HG03060 (cell line): ENCODE measurements around the gene HIBCH.
"Not testable (repeated sequence)": the region's sequence is repeated elsewhere in the genome, so short reads cannot be mapped to it uniquely, and the experiment has no call there.

Experiments
- ATAC-seq: cut with Tn5 transposase; IDR thresholded peaks from one replicate; pipeline ENCODE4 v1.9.1; 2021; ENCODE audit warnings: low read depth, moderate number of reproducible peaks; ENCODE audit not compliant: unreplicated experiment

The HIBCH gene

DNA sequence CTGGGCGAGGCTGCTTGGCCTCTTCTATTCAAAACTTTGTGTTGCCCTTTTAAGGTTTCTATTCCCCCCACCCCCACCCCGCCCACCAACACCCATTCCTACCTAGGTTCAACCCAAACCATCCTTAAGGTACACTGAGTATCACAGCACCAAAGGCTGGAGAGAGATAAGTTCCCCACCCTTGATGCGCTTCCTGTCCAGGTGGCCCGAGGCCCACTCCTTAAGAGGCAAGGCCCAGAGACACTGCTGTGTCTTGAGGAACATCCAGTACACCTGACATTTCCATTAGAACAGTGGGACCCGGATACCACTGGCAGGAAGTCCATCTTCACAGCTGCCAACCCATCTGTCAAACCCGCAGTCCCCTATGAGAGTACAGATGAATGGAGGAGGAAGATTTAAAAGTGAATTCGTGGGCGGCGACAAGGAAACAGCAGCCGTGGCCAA, 23.5 kb upstream of the HIBCH start:
- ATAC-seq, result no peak

DNA sequence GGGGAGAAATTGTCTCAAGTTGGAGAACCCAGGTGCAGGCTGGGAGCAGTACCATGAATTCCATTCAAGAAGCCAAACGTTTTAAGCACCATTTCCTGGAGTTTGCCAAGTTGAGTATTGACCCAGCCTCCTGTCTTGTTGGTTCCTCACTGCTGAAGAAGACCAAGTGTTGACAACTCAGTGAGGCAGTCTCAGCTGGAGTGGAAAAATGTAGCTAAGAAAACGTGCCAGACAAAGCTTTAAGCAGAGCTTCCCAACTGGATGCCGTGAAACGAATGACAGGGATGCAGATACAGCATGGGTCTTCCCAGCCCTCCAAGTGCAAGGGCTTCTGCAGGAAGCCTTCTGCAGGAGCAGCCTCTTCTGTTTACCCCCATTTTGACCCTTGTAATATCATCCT, 23.0 kb upstream of the HIBCH start:
- no peak for ATAC-seq

DNA sequence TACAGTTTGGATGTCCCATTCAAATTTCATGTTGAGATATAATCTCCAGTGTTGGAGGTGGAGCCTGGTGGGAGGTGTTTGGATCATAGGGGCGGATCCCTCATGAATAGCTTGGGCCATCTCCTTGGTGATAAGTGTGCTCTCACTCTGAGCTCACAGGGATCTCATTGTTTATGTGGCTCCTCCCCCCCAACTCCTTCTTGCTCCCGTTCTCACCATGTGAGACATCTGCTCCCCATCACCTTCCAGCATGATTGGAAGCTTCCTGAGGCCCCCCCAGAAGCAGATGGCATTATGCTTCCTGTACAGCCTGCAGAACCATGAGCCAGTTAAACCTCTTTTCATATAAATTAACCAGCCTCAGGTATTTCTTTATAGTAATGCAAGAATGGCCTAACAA, 20.7 kb upstream of the HIBCH start:
- ATAC-seq, result no peak

DNA sequence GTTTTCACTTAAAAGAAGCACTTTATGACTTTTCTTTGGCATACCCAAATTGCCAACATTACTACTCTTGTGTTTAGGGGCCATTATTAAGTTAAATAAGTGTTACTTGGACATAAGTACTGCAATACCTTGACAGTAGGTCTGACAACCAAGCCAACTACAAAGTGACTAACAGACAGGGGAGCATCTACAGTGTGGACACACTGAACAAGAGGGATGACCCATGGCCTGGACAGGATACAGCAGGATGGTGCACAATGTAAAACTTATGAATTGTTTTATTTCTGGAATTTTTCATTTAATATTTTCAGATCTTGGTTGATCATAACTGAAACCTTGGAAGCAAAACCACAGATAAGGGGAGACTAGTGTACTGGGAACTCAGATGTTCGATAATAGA, 19.8 kb upstream of the HIBCH start:
- ATAC-seq, result no peak

DNA sequence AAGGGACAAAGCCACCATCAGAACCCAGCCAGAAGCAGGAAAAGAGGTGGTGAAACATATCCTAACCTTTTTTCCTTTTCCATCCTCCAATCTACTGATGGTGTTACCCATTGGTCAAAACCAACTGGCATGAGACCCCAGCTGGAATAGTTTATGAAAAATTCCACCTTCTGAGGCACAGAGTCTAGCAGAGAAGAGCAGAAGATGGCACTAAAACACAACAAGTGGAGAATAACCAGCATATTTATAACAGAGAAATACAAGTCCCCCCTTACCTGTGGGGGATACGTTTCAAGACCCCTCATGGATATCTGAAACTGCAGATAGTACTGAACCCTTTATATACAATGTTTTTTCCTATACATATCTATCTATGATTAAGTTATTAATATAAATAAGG, 18.8 kb upstream of the HIBCH start:
- no peak for ATAC-seq

DNA sequence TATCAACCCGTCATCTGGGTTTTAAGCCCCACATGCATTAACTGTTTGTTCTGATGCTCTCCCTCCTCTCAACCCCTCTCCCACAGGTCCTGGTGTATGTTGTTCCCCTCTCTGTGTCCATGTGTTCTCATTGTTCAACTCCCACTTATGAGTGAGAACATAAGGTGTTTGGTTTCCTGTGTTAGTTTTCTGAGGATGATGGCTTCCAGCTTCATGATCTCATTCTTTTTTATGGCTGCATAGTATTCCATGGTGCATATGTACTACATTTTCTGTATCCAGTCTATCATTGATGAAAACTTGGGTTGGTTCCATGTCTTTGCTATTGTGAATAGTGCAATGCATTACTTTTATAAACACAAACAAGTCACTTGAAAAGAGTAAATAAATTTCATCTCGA, 16.8 kb upstream of the HIBCH start:
- ATAC-seq, result no peak

DNA sequence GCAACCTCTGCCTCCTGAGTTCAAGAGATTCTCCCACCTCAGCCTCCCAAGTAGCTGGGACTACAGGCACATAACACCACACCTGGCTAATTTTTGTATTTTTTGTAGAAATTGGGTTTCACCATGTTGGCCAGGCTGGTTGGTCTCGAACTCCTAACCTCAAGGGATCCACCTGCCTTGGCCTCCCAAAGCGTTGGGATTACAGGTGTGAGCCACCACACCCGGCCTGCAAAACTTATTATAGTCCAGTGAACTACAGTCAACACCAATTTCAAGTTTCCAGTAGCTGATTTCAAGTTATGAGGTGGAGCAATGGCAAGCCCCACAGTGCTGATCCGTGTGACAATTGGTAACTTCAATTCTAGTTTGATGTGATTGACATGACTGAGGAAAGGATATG, 16.0 kb upstream of the HIBCH start:
- not testable (repeated sequence) for ATAC-seq

GRCh38 chr2:190335225-190335559, 15.6 kb upstream of the HIBCH start:
- ATAC-seq, result no peak

GRCh38 chr2:190334479-190335224, 15.0 kb upstream of the HIBCH start:
- no peak for ATAC-seq

DNA sequence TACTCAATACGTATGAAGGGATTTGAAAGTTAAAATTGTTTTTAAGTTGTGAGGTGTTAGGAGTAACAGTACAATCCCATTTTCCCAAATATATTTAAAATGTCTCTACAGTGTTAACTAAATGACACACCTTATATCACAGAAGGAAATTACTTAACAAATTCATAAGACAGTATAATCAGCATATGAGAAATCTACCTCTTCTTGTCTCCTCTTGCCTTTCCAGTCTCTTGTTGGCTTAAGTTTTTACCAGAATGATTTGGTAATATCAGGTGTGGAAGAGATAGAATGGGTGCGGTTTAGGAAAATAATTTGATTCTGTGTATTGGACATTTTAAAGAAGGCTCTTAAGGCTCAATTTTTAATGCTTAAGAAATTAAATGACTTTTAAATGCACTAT, 14.3 kb upstream of the HIBCH start:
- no peak for ATAC-seq

DNA sequence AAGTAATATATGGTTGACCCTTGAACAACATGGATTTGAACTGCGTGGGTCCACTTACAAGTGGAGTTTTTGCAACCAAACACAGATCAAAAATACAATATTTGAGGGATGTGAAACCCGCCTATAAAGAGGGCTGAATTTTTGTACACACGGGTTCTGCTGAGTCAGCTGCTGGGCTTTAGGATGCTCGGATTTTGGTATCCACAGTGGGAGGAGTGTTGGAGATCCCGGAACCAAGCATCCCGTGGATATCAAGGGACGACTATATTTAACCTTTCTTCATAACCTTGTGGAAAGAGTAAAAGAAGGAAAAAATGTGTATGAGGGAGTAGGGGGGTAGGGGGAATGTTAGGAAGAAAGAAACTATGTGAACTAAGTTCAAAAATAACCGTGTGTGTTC, 13.8 kb upstream of the HIBCH start:
- ATAC-seq, result no peak

GRCh38 chr2:190328573-190329147, 9.0 kb upstream of the HIBCH start:
- no peak for ATAC-seq

DNA sequence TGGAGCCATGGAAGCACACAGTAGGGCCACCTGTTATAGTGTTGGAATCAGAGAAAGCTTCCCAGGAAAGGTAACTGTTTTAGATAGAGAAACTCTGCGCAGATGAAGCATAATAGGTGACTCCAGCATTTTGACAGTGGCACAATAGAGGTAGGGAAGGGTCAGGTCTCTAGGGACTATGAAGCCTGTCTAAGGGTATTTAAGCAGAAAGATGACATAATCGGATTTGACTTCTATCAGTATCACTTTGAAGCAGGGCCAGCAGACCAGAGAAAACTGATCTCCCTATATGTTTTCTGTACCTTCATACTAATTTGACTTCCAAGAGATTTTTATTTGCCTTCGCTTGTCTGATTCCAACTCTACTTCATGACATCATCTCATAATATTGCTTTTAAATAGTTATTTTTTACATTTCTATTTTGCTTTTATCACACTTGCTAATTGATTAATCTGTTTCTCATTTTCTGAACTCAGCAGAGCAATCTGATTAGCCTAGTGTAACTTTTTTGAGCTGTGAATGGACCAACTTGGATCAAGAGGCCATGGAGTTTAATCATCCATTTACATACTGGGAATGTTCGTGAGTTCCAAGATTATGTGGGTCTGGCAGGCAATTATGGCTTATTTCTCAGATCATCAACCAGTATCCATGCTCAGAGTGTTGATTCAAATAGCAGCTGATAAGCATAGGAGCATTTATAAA, 8.4 kb upstream of the HIBCH start:
- no peak for ATAC-seq

GRCh38 chr2:190325588-190325987, 6.0 kb upstream of the HIBCH start:
- no peak for ATAC-seq

- ATAC-seq, result no peak
Observed at GRCh38 chr2:190323406-190323805, 3.8 kb upstream of the HIBCH start.

- ATAC-seq, result no peak
Observed at GRCh38 chr2:190320696-190321095, 1.1 kb upstream of the HIBCH start.

GRCh38 chr2:190318931-190319554, 583 bp downstream of the HIBCH start:
- ATAC-seq, result peak; percentile 20

DNA sequence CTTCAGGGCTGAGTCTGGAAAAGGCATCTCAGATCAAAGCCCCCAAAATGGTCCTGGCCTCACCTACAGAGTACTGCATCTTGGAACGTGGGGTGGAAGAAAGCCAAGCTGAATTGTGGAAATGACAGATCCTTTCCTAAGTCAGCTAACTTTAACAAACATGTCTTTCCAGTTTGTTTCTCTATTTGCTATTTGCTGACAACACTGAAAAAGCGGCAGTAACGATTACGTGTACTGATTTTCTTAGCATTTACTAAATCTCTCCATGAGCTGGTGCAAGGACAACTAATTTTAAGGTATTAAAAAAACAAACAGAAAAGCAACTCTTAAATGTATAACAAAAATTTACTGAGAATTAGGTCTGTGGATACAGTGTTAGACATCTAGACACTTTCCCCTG, 1.1 kb downstream of the HIBCH start:
- ATAC-seq, result no peak

GRCh38 chr2:190315273-190315672, 4.4 kb downstream of the HIBCH start:
- ATAC-seq, result no peak

DNA sequence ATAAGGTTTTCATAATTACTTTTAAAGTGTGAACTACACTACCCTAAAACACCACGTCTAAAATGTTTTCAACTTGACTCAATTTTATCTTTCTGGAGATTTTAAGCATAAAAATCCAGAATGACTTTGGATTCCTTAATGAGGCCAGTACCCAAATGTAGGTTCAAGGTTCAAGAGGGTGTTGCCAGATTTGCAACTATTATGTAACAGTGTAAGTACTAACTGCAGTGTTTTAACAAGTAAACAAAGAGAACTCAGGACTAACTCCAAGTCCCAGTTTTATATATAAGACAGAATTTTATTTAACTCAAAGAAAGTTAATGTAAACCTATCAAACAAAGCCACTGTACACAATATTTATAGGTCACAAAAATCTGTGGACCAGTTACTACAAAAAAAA, 5.7 kb downstream of the HIBCH start:
- ATAC-seq, result no peak

- ATAC-seq, result not testable (repeated sequence)
Observed at GRCh38 chr2:190312635-190313025, 7.0 kb downstream of the HIBCH start.
